Uterus (tissue), 2 donors: ENCODE data around the gene IFTAP.

Experiments used
- CTCF ChIP-seq, 4 experiments: fragments of 200-600 bp in 2 of 4; fragments of 450-650 bp in 2 of 4; sonication (generic) in 2 of 4; IDR thresholded peaks; one replicate each; pipeline ENCODE4 v1.5.1; 2016 to 2019; ENCODE audit warnings: antibody characterized with exemption in 4 of 4, mild to moderate bottlenecking in 2 of 4, moderate library complexity in 1 of 4
- POLR2A ChIP-seq, 2 donors: fragments of 450-650 bp; IDR thresholded peaks; one replicate each; pipeline ENCODE4 v1.6.1; 2016; ENCODE audit warnings: antibody characterized with exemption in 2 of 2, mild to moderate bottlenecking in 1 of 2, moderate library complexity in 1 of 2

- TF ChIP-seq CTCF (IDR thresholded peaks at IDR 0.05) = no peak
- TF ChIP-seq POLR2A (IDR thresholded peaks at IDR 0.05) = no peak
These were observed 63.4 kb downstream of the IFTAP start for GRCh38 chr11:36657610-36658267.
